Stimulated activated CD4-positive, alpha-beta T cell treated with anti-CD3 and anti-CD28 coated beads, Interleukin-4, amount 100 ng/mL, for 24 hours (primary cell): ENCODE data around the gene B9D2.
"Not testable (repeated sequence)": the region's sequence is repeated elsewhere in the genome, so short reads cannot be mapped to it uniquely, and the experiment has no call there.

Experiments
- DNase-seq: peaks from one replicate; pipeline ENCODE4 v3.0.0-alpha.2; 2020

Gene B9D2

GRCh38 chr19:41363753-41364523 lies at the start of gene B9D2:
Gene B9D2, minus strand, starts transcription at chr19:41364149. Its CDS starts 630 bp downstream, at chr19:41363519.
- peak; percentile 99 for DNase-seq

- no peak for DNase-seq
Observed at GRCh38 chr19:41412953-41413352, 49.0 kb upstream of the B9D2 start.

- DNase-seq, result no peak
Observed at GRCh38 chr19:41411968-41412265, 48.0 kb upstream of the B9D2 start.

- no peak for DNase-seq
Observed at GRCh38 chr19:41411100-41411967, 47.4 kb upstream of the B9D2 start.

GRCh38 chr19:41410336-41411054 lies 46.5 kb upstream of the B9D2 start:
- DNase-seq, result no peak

GRCh38 chr19:41409288-41409687 lies 45.3 kb upstream of the B9D2 start:
- DNase-seq, result no peak

- not testable (repeated sequence) for DNase-seq
Observed at GRCh38 chr19:41408846-41409245, 44.9 kb upstream of the B9D2 start.

- no peak for DNase-seq
Observed at GRCh38 chr19:41408256-41408655, 44.3 kb upstream of the B9D2 start.

GRCh38 chr19:41407271-41407670 lies 43.3 kb upstream of the B9D2 start:
- no peak for DNase-seq

- DNase-seq, result no peak
Observed at GRCh38 chr19:41405776-41406175, 41.8 kb upstream of the B9D2 start.

GRCh38 chr19:41403181-41403970 lies 39.4 kb upstream of the B9D2 start:
- DNase-seq, result no peak

GRCh38 chr19:41402010-41402409 lies 38.1 kb upstream of the B9D2 start:
- no peak for DNase-seq

- DNase-seq, result no peak
Observed at GRCh38 chr19:41401483-41401882, 37.5 kb upstream of the B9D2 start.

- DNase-seq, result no peak
Observed at GRCh38 chr19:41399525-41399924, 35.6 kb upstream of the B9D2 start.

GRCh38 chr19:41399091-41399490 lies 35.1 kb upstream of the B9D2 start:
- DNase-seq, result no peak

- DNase-seq, result no peak
Observed at GRCh38 chr19:41398598-41398997, 34.6 kb upstream of the B9D2 start.

GRCh38 chr19:41398050-41398418 lies 34.1 kb upstream of the B9D2 start:
- DNase-seq, result no peak

GRCh38 chr19:41397086-41398049 lies 33.4 kb upstream of the B9D2 start, which contains the start of the genes BCKDHA and EXOSC5:
Gene BCKDHA, plus strand, starts transcription at chr19:41397818. Its CDS starts 10 bp downstream, at chr19:41397828.
Gene EXOSC5, minus strand, starts transcription at chr19:41397359. Its CDS starts 31 bp downstream, at chr19:41397328.
- DNase-seq, result peak; percentile 99

- DNase-seq, result no peak
Observed at GRCh38 chr19:41395355-41395754, 31.4 kb upstream of the B9D2 start.

GRCh38 chr19:41392775-41393174 lies 28.8 kb upstream of the B9D2 start:
- no peak for DNase-seq

GRCh38 chr19:41391618-41392017 lies 27.7 kb upstream of the B9D2 start:
- no peak for DNase-seq
